B cell (primary cell): ENCODE data around the gene ADAMTSL1. TPM values are rescaled to one million over a fixed set of nuclear protein-coding genes. Genes with fewer than 3 reads are reported as not detected.
A peak's percentile ranks its signal among the peaks of the same experiment; 100 is the strongest.

Experiments
- ATAC-seq: fragments of 200-7000 bp; cut with Tn5 transposase; one replicate; pipeline ENCODE4 v1.10.0; 2021; ENCODE audit warnings: low read depth, mild to moderate bottlenecking, moderate number of reproducible peaks, moderate library complexity
- CTCF ChIA-PET: fragments of 350-600 bp; sonication (Branson Sonifier 250); formaldehyde crosslinking; loops from one replicate; lab custom pipeline; 2021; ENCODE audit warnings: antibody characterized with exemption, inconsistent platforms; lab: Charles Lee
- POLR2A ChIA-PET: fragments of 350-600 bp; sonication (Branson Sonifier 250); formaldehyde crosslinking; loops from one replicate; lab custom pipeline; 2021; ENCODE audit warnings: antibody characterized with exemption; lab: Charles Lee
- DNase-seq: peaks from one replicate; pipeline ENCODE4 v3.0.0; 2013
- H2AFZ ChIP-seq: 2 replicates; pipeline ENCODE4 v1.6.1; 2012; ENCODE audit warnings: mild to moderate bottlenecking, low read depth, low read length; ENCODE audit not compliant: insufficient read depth, poor library complexity, severe bottlenecking
- H3K27ac ChIP-seq, 2 donors: 1 replicate in 1 of 2; 2 replicates in 1 of 2; pipeline ENCODE4 v1.5.1; 2012 to 2013; ENCODE audit warnings: low read length in 2 of 2, mild to moderate bottlenecking in 2 of 2, moderate library complexity in 1 of 2
- H3K27me3 ChIP-seq, 4 experiments: fragments of 200-600 bp in 1 of 4; sonication (generic) in 1 of 4; replicated peaks in 1 of 4; 1 replicate in 2 of 4; 2 replicates in 2 of 4; pipeline versions ENCODE4 v1.6.1 to v1.7.0; 2013 to 2016; ENCODE audit warnings: low read length in 3 of 4, mild to moderate bottlenecking in 2 of 4, mixed read lengths in 1 of 4, moderate library complexity in 1 of 4; ENCODE audit not compliant: insufficient read depth in 4 of 4, control insufficient read depth in 3 of 4; ENCODE audit errors: control extremely low read depth in 1 of 4
- H3K36me3 ChIP-seq, 2 experiments: replicated peaks in 1 of 2; 1 replicate in 1 of 2; 2 replicates in 1 of 2; pipeline versions ENCODE4 v1.6.1 to v1.7.1; 2013; ENCODE audit warnings: low read length in 1 of 2; ENCODE audit not compliant: insufficient read depth in 2 of 2, control insufficient read depth in 1 of 2; ENCODE audit errors: control extremely low read depth in 1 of 2, extremely low read depth in 1 of 2
- H3K4me1 ChIP-seq, 2 donors: fragments of 200-600 bp in 1 of 2; sonication (generic) in 1 of 2; 1 replicate in 1 of 2; 2 replicates in 1 of 2; pipeline versions ENCODE4 v1.5.1 to v1.6.1; 2013 to 2017; ENCODE audit warnings: low read length in 2 of 2; ENCODE audit not compliant: control insufficient read depth in 2 of 2, insufficient read depth in 2 of 2
- H3K4me2 ChIP-seq: replicated peaks from 2 replicates; pipeline ENCODE3; 2012; ENCODE audit warnings: mild to moderate bottlenecking, low read depth, low read length; ENCODE audit not compliant: poor library complexity, severe bottlenecking
- H3K4me3 ChIP-seq, 5 experiments: fragments of 200-600 bp in 1 of 5; sonication (generic) in 1 of 5; 1 replicate in 3 of 5; 2 replicates in 2 of 5; pipeline versions ENCODE4 v1.5.1 to v1.7.0; 2011 to 2016; ENCODE audit warnings: low read length in 4 of 5, mild to moderate bottlenecking in 4 of 5, low read depth in 2 of 5, control low read depth in 1 of 5, moderate library complexity in 1 of 5; ENCODE audit not compliant: insufficient read depth in 1 of 5; ENCODE audit errors: control extremely low read depth in 1 of 5, extremely low read depth in 1 of 5
- H3K79me2 ChIP-seq: fragments of 200-600 bp; sonication (generic); one replicate; pipeline ENCODE4 v1.6.0; 2016; ENCODE audit warnings: low read length; ENCODE audit not compliant: control insufficient read depth, insufficient read depth
- H3K9ac ChIP-seq: fragments of 200-600 bp; sonication (generic); 2 replicates; pipeline ENCODE4 v1.6.1; 2017; ENCODE audit warnings: mild to moderate bottlenecking, low read length, moderate library complexity
- H3K9me3 ChIP-seq, 3 donors: one replicate each; pipeline versions ENCODE4 v1.6.1 to v1.7.1; 2013; ENCODE audit warnings: low read length in 2 of 3; ENCODE audit not compliant: control insufficient read depth in 2 of 3, insufficient read depth in 1 of 3; ENCODE audit errors: control extremely low read depth in 1 of 3
- H4K20me1 ChIP-seq: 2 replicates; pipeline ENCODE4 v1.6.0; 2012; ENCODE audit warnings: mild to moderate bottlenecking, low read length; ENCODE audit not compliant: insufficient read depth, control insufficient read depth, poor library complexity, severe bottlenecking
- H3K27ac Mint-ChIP-seq: one replicate; pipeline ENCODE4 v1.8.0; 2021; ENCODE audit warnings: mixed read lengths
- H3K27me3 Mint-ChIP-seq: one replicate; pipeline ENCODE4 v1.8.0; 2021; ENCODE audit warnings: mixed read lengths
- H3K4me1 Mint-ChIP-seq: one replicate; pipeline ENCODE4 v1.8.0; 2021; ENCODE audit warnings: mixed read lengths
- H3K4me3 Mint-ChIP-seq: one replicate; pipeline ENCODE4 v1.8.0; 2021; ENCODE audit warnings: mixed read lengths
- H3K9me3 Mint-ChIP-seq: one replicate; pipeline ENCODE4 v1.8.0; 2022; ENCODE audit warnings: mixed read lengths; ENCODE audit not compliant: insufficient read depth
- EZH2 ChIP-seq: IDR thresholded peaks from 2 replicates; pipeline ENCODE4 v1.6.1; 2012; ENCODE audit warnings: borderline replicate concordance, low read depth, mild to moderate bottlenecking, moderate library complexity, low read length; ENCODE audit not compliant: insufficient read depth, poor library complexity, severe bottlenecking
- WGBS: methylation state at CpG from one replicate; pipeline ENCODE4 v1.1.5; 2013; ENCODE audit warnings: missing lambda C conversion rate; ENCODE audit not compliant: insufficient coverage; 5-methylcytosine and 5-hydroxymethylcytosine counted together
- intact Hi-C: fragments of 100-400 bp; cut with micrococcal nuclease; formaldehyde crosslinking; loops from one replicate; pipeline ENCODE4 v1.10.0; 2022
- polyA plus RNA-seq: library from polyadenylated mRNA; depleted of rRNA; stranded (reverse); fragments of >200 nt; gene quantifications from 2 replicates; pipeline ENCODE4 v1.2.3, GENCODE V29; 2012
- total RNA-seq, 2 donors: library from RNA; stranded (reverse); fragments of 120-200 nt in 1 of 2; gene quantifications; 1 replicate in 1 of 2; 2 replicates in 1 of 2; pipeline versions ENCODE4 v1.2.3 to v1.2.4, GENCODE V29; 2013 to 2022
- TF ChIP-seq, protein P1 (sequence below): fragments of 200-600 bp; IDR thresholded peaks from one replicate; pipeline ENCODE4 v1.8.0; 2022; ENCODE audit warnings: antibody characterized with exemption, mild to moderate bottlenecking

ADAMTSL1 gene
- total and polyA plus RNA-seq, 2 donors (not counting 1 experiment from before 2014, with no cell fraction given) = not detected

DNA sequence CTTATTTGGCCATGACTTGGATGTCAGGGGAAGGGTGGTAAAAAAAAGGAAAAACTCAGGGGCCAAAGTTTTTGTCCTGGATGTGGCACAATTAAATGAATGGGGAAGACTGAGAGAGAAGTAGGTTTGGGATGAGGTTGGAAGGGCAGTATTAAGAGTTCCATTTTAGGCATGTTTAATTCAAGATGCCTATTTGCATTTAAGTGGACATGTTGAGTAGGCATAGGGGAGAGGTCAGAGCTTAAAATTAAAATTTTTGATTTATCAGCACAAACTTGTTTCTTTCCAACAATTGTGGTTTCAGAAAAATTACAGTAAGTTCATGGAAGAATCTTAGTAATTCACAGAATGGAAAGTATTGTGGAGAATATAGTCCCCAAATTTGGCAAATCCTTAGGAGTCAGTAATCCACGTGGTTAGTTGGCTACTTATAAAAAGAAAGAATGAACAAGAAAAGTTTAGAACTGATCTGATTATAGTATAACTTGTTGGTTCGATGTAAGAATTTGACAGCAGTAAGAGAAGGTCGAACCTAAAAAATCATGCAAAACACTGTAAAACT lies 293.1 kb downstream of the ADAMTSL1 start:
- intact Hi-C loops = no loop called here
- DNase-seq (no peak), ATAC-seq (no peak)
- Mint-ChIP-seq H3K27me3 (no peaks in the 10 kb centered on the region), H3K27ac (no peak overlapping the region), H3K4me3 (no peak overlapping the region), H3K9me3 (no peaks in the 10 kb centered on the region), H3K4me1 (peaks cover 10% of the 10 kb centered on the region)
- 100% methylated on average over 1 of the region's 3 CpGs for WGBS
- Histone ChIP-seq H3K4me3 (no peak overlapping the region), H3K79me2 (no peaks in the 10 kb centered on the region), H3K27ac (no peak overlapping the region), H2AFZ (no peak overlapping the region), H3K9ac (no peak overlapping the region), H3K4me2 (no peak overlapping the region), H4K20me1 (no peaks in the 10 kb centered on the region), H3K4me1 (no peaks in the 10 kb centered on the region), H3K9me3 (no peaks in the 10 kb centered on the region), H3K27me3 (no peaks in the 10 kb centered on the region), H3K36me3 (no peaks in the 10 kb centered on the region)
- TF ChIP-seq, protein P1, sequence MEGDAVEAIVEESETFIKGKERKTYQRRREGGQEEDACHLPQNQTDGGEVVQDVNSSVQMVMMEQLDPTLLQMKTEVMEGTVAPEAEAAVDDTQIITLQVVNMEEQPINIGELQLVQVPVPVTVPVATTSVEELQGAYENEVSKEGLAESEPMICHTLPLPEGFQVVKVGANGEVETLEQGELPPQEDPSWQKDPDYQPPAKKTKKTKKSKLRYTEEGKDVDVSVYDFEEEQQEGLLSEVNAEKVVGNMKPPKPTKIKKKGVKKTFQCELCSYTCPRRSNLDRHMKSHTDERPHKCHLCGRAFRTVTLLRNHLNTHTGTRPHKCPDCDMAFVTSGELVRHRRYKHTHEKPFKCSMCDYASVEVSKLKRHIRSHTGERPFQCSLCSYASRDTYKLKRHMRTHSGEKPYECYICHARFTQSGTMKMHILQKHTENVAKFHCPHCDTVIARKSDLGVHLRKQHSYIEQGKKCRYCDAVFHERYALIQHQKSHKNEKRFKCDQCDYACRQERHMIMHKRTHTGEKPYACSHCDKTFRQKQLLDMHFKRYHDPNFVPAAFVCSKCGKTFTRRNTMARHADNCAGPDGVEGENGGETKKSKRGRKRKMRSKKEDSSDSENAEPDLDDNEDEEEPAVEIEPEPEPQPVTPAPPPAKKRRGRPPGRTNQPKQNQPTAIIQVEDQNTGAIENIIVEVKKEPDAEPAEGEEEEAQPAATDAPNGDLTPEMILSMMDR = no peak
- no peak for TF ChIP-seq EZH2
- CTCF ChIA-PET = no interaction called here
- POLR2A ChIA-PET = no interaction called here

DNA sequence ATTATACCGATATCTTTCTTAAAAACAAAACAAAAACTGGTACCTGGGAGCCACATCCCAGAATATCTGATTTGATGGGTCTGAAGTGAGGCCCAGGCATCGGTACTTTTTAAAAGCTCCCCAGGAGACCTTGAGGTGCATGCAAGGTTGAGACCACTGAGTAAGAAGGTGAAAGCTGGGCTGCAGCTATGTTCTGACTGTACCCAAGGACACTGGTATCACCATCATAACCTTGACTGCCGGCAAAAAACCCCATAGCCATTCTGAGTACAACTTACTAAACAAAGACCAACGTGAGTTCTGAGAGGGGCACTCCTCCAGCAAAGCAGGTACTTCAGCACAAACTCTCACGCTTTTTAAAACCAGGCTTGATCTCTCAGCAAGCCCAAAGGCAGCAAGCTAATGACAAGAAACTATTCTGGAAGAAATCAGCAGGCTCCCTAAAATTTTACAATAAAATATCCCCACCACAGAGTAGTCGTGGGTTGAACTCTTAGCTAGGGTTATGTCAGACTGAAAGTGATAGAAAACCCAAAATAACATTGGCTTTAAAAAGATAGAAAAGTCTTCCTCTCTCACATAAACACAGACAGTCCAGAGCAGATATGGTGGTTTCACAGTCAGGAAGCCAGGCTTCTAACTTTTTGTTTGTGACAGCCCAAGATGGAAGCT lies 295.1 kb downstream of the ADAMTSL1 start:
- Histone ChIP-seq H3K36me3 (no peaks in the 10 kb centered on the region), H2AFZ (no peak overlapping the region), H3K79me2 (no peaks in the 10 kb centered on the region), H3K27ac (no peak overlapping the region), H4K20me1 (no peaks in the 10 kb centered on the region), H3K27me3 (no peaks in the 10 kb centered on the region), H3K4me3 (no peak overlapping the region), H3K4me2 (no peak overlapping the region), H3K9me3 (no peaks in the 10 kb centered on the region), H3K9ac (no peak overlapping the region), H3K4me1 (no peaks in the 10 kb centered on the region)
- Mint-ChIP-seq H3K27me3 (no peaks in the 10 kb centered on the region), H3K4me3 (peak overlapping the region; percentile 24), H3K9me3 (no peaks in the 10 kb centered on the region), H3K4me1 (peaks cover 10% of the 10 kb centered on the region), H3K27ac (no peak overlapping the region)
- CTCF ChIA-PET = interaction anchor here (1.1 kb wide), 1 partner anchor 10 kb away, joined by 3 read pairs; no protein-coding TSS in a partner anchor
- intact Hi-C loops = no loop called here
- POLR2A ChIA-PET = no interaction called here
- WGBS = 61% methylated on average over 2 of the region's 6 CpGs
- ATAC-seq (no peak), DNase-seq (no peak)
- TF ChIP-seq, protein P1 = no peak
- no peak for TF ChIP-seq EZH2
